Measurements from ENCODE around the gene BRD9. TPM values are rescaled to one million over a fixed set of nuclear protein-coding genes. Genes with fewer than 3 reads are reported as not detected.

Gene BRD9
- total and polyA plus RNA-seq, 2 of the 13 experiments (the other 11 are each of a cell fraction or from before 2014, with no cell fraction given): 5.2 to 22.9 TPM

GRCh38 chr5:902129-902916 lies 9.7 kb upstream of the BRD9 start:
- Histone ChIP-seq H3K9ac (ENCODE audit: insufficient read depth, low read depth, low read length) (no peak overlapping the region), H3K9me3 (ENCODE audit: low read length) (no peaks in the 10 kb centered on the region), H2AFZ (ENCODE audit: low read length) (no peak overlapping the region), H3K27me3 (ENCODE audit: control insufficient read depth in 1 of 2, insufficient read depth in 2 of 2, low read length in 2 of 2) (no peaks in the 10 kb centered on the region), H3K4me1 (ENCODE audit: insufficient read depth, low read length) (no peaks in the 10 kb centered on the region), H3K27ac (ENCODE audit: extremely low read length, insufficient read depth, low read length) (no peak overlapping the region), H4K20me1 (ENCODE audit: insufficient read depth, low read length) (no peaks in the 10 kb centered on the region), H3K4me3 (replicated peaks in 1 of 3; ENCODE audit: insufficient read depth in 1 of 3, low read depth in 2 of 3, low read length in 3 of 3) (no peak overlapping the region), H3K79me2 (ENCODE audit: insufficient read depth, low read length) (no peaks in the 10 kb centered on the region), H3K4me2 (ENCODE audit: low read depth, low read length) (no peak overlapping the region), H3K36me3 (replicated peaks in 1 of 2; ENCODE audit: control insufficient read depth in 1 of 2, insufficient read depth in 2 of 2, low read length in 2 of 2) (peaks cover 11 to 46% of the 10 kb centered on the region in 2 experiments)
- in situ Hi-C loops (cut with HindIII; ENCODE audit: extremely low pct_ligation_motif_present, low pct_unique_long_range_greater_than_20kb) (no loop called here), intact Hi-C loops (cut with micrococcal nuclease; ENCODE audit: unreplicated experiment) (no loop called here)
- DNase-seq (ENCODE audit: low spot score) (no peak), FAIRE-seq (no peak), ATAC-seq (no peak)
- 96% methylated on average over 16 of the region's 16 CpGs for WGBS (ENCODE audit: low lambda C conversion rate)
- BruUV-seq (replicated peaks): no TSS peak
- CTCF ChIA-PET (ENCODE audit: low intra/inter-chr PET ratio, low total read pairs): interaction anchor here (1.3 kb wide), 1 partner anchor 233 kb away, joined by 4 read pairs; no protein-coding TSS in a partner anchor
- POLR2A ChIA-PET: no interaction called here
- TF ChIP-seq, protein P1, sequence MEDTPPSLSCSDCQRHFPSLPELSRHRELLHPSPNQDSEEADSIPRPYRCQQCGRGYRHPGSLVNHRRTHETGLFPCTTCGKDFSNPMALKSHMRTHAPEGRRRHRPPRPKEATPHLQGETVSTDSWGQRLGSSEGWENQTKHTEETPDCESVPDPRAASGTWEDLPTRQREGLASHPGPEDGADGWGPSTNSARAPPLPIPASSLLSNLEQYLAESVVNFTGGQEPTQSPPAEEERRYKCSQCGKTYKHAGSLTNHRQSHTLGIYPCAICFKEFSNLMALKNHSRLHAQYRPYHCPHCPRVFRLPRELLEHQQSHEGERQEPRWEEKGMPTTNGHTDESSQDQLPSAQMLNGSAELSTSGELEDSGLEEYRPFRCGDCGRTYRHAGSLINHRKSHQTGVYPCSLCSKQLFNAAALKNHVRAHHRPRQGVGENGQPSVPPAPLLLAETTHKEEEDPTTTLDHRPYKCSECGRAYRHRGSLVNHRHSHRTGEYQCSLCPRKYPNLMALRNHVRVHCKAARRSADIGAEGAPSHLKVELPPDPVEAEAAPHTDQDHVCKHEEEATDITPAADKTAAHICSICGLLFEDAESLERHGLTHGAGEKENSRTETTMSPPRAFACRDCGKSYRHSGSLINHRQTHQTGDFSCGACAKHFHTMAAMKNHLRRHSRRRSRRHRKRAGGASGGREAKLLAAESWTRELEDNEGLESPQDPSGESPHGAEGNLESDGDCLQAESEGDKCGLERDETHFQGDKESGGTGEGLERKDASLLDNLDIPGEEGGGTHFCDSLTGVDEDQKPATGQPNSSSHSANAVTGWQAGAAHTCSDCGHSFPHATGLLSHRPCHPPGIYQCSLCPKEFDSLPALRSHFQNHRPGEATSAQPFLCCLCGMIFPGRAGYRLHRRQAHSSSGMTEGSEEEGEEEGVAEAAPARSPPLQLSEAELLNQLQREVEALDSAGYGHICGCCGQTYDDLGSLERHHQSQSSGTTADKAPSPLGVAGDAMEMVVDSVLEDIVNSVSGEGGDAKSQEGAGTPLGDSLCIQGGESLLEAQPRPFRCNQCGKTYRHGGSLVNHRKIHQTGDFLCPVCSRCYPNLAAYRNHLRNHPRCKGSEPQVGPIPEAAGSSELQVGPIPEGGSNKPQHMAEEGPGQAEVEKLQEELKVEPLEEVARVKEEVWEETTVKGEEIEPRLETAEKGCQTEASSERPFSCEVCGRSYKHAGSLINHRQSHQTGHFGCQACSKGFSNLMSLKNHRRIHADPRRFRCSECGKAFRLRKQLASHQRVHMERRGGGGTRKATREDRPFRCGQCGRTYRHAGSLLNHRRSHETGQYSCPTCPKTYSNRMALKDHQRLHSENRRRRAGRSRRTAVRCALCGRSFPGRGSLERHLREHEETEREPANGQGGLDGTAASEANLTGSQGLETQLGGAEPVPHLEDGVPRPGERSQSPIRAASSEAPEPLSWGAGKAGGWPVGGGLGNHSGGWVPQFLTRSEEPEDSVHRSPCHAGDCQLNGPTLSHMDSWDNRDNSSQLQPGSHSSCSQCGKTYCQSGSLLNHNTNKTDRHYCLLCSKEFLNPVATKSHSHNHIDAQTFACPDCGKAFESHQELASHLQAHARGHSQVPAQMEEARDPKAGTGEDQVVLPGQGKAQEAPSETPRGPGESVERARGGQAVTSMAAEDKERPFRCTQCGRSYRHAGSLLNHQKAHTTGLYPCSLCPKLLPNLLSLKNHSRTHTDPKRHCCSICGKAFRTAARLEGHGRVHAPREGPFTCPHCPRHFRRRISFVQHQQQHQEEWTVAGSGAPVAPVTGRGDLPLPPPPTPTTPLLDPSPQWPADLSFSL (CRISPR knock-in tag; IDR thresholded peaks at IDR 0.05): no peak
- TF ChIP-seq CENPX (CRISPR knock-in tag; IDR thresholded peaks at IDR 0.05): no peak
- no peak for TF ChIP-seq ZNF383 (CRISPR knock-in tag; IDR thresholded peaks at IDR 0.05; ENCODE audit: borderline replicate concordance)
- TF ChIP-seq ZNF589 (CRISPR knock-in tag; conservative IDR thresholded peaks at IDR 0.05): no peak
- TF ChIP-seq ZNF619 (CRISPR knock-in tag; IDR thresholded peaks at IDR 0.05): no peak
- no peak for TF ChIP-seq POLR2AphosphoS5 (IDR thresholded peaks at IDR 0.05; ENCODE audit: low read depth, low read length)
- no peak for TF ChIP-seq HBP1 (CRISPR knock-in tag; IDR thresholded peaks at IDR 0.05; ENCODE audit: low read depth)
- no peak for TF ChIP-seq RCOR2 (CRISPR knock-in tag; IDR thresholded peaks at IDR 0.05)
- no peak for TF ChIP-seq ZNF615 (CRISPR knock-in tag; IDR thresholded peaks at IDR 0.05; ENCODE audit: borderline replicate concordance)
- no peak for TF ChIP-seq ZNF7 (CRISPR knock-in tag; IDR thresholded peaks at IDR 0.05)
- no peak for TF ChIP-seq HOXA9 (CRISPR knock-in tag; IDR thresholded peaks at IDR 0.05; ENCODE audit: borderline replicate concordance)
- TF ChIP-seq ZNF572 (CRISPR knock-in tag; IDR thresholded peaks at IDR 0.05): no peak
- TF ChIP-seq ZNF616 (CRISPR knock-in tag; IDR thresholded peaks at IDR 0.05; ENCODE audit: low read depth): no peak
- no peak for TF ChIP-seq SP1 (IDR thresholded peaks at IDR 0.05)
- no peak for TF ChIP-seq SP1 (CRISPR knock-in tag; IDR thresholded peaks at IDR 0.05)
- no peak for TF ChIP-seq SNAPC2 (CRISPR knock-in tag; IDR thresholded peaks at IDR 0.05)

All from HepG2 (cell line).